Measurements from ENCODE around the gene CIB4.

GRCh38 chr2:26640331-26640745 lies 828 bp downstream of the CIB4 start:
- TF ChIP-seq CTCF (IDR thresholded peaks at IDR 0.05) (no peak), EZH2 (IDR thresholded peaks at IDR 0.05; ENCODE audit: borderline replicate concordance, insufficient read depth, low read depth, low read length, poor library complexity, severe bottlenecking) (no peak)

Data from B cell (primary cell).